Vagina (tissue), 2 donors: Measurements from ENCODE around the gene HTRA3.

Source experiments
- POLR2A ChIP-seq, 2 donors: fragments of 450-650 bp; IDR thresholded peaks; one replicate each; pipeline ENCODE4 v1.6.1; 2017; ENCODE audit warnings: antibody characterized with exemption in 2 of 2, mild to moderate bottlenecking in 2 of 2, moderate library complexity in 2 of 2
- POLR2AphosphoS5 ChIP-seq, 2 donors: sonication (generic); formaldehyde crosslinking; IDR thresholded peaks; one replicate each; pipeline ENCODE4 v1.9.0; 2017; ENCODE audit warnings: antibody characterized with exemption in 2 of 2, mild to moderate bottlenecking in 2 of 2, low read depth in 1 of 2; ENCODE audit not compliant: insufficient read depth in 1 of 2
- TF ChIP-seq, protein P1 (sequence below), 3 experiments: fragments of 450-650 bp in 2 of 3; fragments of 200-600 bp in 1 of 3; sonication (generic) in 1 of 3; IDR thresholded peaks; one replicate each; pipeline ENCODE4 v1.5.1; 2017 to 2019; ENCODE audit warnings: antibody characterized with exemption in 3 of 3, mild to moderate bottlenecking in 2 of 3, moderate library complexity in 2 of 3

GRCh38 chr4:8304827-8305695 is 35.5 kb downstream of the HTRA3 start:
- TF ChIP-seq POLR2A (IDR thresholded peaks at IDR 0.05) (no peak), POLR2AphosphoS5 (IDR thresholded peaks at IDR 0.05; ENCODE audit: insufficient read depth in 1 of 2, low read depth in 1 of 2) (no peak)
- TF ChIP-seq, protein P1, sequence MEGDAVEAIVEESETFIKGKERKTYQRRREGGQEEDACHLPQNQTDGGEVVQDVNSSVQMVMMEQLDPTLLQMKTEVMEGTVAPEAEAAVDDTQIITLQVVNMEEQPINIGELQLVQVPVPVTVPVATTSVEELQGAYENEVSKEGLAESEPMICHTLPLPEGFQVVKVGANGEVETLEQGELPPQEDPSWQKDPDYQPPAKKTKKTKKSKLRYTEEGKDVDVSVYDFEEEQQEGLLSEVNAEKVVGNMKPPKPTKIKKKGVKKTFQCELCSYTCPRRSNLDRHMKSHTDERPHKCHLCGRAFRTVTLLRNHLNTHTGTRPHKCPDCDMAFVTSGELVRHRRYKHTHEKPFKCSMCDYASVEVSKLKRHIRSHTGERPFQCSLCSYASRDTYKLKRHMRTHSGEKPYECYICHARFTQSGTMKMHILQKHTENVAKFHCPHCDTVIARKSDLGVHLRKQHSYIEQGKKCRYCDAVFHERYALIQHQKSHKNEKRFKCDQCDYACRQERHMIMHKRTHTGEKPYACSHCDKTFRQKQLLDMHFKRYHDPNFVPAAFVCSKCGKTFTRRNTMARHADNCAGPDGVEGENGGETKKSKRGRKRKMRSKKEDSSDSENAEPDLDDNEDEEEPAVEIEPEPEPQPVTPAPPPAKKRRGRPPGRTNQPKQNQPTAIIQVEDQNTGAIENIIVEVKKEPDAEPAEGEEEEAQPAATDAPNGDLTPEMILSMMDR (IDR thresholded peaks at IDR 0.05), result no peak
